HUES6 (cell line): Measurements from ENCODE around the gene TNIK.

Experiments
- H3K27ac ChIP-seq: 2 replicates; pipeline ENCODE4 v1.7.0; 2013; ENCODE audit warnings: low read depth, mild to moderate bottlenecking, low read length, inconsistent platforms
- H3K27me3 ChIP-seq: 2 replicates; pipeline ENCODE4 v1.6.1; 2013; ENCODE audit warnings: low read length; ENCODE audit not compliant: control insufficient read depth, insufficient read depth
- H3K36me3 ChIP-seq: 2 replicates; pipeline ENCODE4 v1.6.1; 2013; ENCODE audit warnings: low read length; ENCODE audit not compliant: control insufficient read depth, insufficient read depth
- H3K4me1 ChIP-seq: 2 replicates; pipeline ENCODE4 v1.6.1; 2013; ENCODE audit warnings: low read length; ENCODE audit not compliant: control insufficient read depth, insufficient read depth
- H3K4me3 ChIP-seq: 2 replicates; pipeline ENCODE4 v1.5.1; 2013; ENCODE audit warnings: low read depth, low read length
- H3K9ac ChIP-seq: one replicate; pipeline ENCODE4 v1.6.1; 2013; ENCODE audit warnings: mild to moderate bottlenecking, low read length
- H3K9me3 ChIP-seq: 2 replicates; pipeline ENCODE4 v1.6.1; 2013; ENCODE audit warnings: low read depth, low read length; ENCODE audit not compliant: control insufficient read depth, insufficient read depth

The TNIK gene

DNA sequence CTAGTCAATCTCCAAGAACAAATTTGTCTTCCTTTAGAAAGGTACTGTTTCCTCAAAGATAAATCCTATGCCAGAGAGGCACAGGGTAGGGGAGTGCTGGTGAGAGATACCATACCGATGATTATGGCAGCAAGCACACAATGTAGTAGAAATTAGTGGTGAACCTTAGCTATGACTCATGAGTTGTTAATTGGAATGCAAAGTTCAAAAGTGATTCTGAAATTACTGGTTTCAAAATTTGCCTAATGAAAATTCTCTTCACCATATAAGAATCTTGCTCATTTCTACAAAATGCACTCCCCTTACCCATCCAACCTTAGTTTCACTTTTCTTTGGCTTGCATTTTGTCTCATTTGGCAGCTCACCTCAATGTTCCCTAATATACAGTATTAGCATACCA, 294.2 kb downstream of the TNIK start:
- Histone ChIP-seq H3K27ac (no peak overlapping the region), H3K27me3 (no peaks in the 10 kb centered on the region), H3K36me3 (peaks cover 4% of the 10 kb centered on the region), H3K4me1 (peaks cover 15% of the 10 kb centered on the region), H3K9ac (no peak overlapping the region), H3K9me3 (peaks cover 7% of the 10 kb centered on the region; the same call in 1 of the 2 replicates), H3K4me3 (no peak overlapping the region)

DNA sequence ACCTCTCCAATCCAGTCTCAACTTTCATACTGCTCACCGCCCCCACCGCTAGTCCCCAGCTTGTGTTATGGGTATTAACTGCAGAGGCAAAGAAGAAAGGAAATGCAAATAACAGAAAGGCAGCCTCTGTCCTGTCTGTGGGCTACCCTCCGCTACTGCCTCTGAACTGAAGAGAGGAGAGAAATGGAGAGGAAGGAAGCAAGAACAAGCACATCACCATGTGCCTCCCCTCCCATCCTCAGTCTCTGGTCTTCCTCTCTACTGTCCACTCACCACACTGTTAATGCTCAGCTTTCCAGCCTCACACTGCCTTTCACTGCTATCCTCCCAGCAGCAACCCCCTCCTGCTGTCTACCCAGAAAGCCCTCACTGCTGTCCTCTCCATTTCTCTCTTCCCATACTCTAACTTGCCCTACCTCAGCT, 294.7 kb downstream of the TNIK start:
- H3K9ac ChIP-seq = no peak overlapping the region
- H3K36me3 ChIP-seq = peaks cover 4% of the 10 kb centered on the region
- peaks cover 15% of the 10 kb centered on the region for H3K4me1 ChIP-seq
- H3K4me3 ChIP-seq = no peak overlapping the region
- H3K9me3 ChIP-seq = peaks cover 7% of the 10 kb centered on the region; the same call in 1 of the 2 replicates
- H3K27me3 ChIP-seq = no peaks in the 10 kb centered on the region
- no peak overlapping the region for H3K27ac ChIP-seq

DNA sequence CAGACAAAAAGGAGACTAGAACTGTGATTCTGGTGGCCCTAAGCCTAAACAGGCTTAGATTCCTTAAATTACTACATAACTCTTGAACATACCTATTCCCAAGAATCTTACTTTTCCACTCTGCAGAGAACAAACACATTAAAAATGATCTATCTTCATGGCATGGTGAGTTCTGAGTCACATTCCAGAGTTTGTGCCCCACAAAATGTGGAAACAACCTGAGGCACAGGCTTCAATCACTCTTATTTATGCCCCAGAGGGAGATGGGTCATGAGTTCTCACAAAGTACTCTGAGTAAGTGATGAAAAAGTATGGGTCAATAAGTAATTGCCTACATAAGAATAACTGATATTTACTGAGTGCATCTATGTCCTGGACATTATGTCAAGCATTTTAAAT, 296.1 kb downstream of the TNIK start:
- Histone ChIP-seq H3K4me1 (peaks cover 15% of the 10 kb centered on the region), H3K36me3 (peaks cover 7% of the 10 kb centered on the region), H3K27ac (no peak overlapping the region), H3K9me3 (peaks cover 7% of the 10 kb centered on the region; the same call in 1 of the 2 replicates), H3K27me3 (no peaks in the 10 kb centered on the region), H3K9ac (no peak overlapping the region), H3K4me3 (no peak overlapping the region)

DNA sequence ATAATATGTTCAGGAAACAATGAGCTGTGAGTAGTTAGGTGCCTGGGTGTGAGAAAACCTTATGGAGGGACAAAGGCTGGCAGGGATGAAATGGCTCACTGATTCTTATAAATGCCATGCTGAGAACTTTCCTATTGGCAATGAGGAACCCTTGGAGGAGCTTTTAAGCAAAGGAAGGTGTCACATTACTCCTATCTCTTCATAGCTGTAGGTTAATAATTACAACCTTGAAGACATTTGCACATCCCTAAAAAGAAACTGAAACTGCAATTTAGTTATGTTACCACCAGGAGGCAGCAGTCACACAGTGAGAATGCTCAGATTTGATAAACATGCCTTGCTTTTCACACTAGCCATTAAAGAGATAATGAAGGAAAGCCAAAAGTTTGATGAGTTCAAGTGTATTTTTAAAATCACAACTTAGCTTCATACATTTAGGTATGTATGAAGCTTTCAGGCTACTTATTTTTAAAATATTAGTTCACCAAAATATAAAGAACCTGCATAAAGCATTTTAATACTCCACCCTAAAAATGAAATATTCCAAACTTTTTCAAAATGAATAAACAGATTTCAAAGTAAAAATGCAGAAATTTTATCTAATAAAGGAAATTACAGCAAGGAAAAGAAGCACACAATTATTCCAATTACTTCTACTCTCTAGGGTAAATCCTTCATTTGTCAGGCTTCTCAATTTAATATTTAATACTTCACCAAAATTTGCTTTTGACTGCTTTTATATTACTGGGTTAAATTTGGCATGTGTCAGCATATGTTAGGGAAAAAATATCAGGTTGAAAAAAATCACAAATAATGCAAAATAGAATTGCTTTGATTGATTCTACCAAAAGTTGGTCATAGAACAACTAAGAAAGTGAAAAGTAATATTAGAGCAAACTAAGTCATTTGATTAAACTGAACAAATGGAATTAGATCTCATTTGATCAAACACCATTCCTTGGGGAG, 296.8 kb downstream of the TNIK start:
- Histone ChIP-seq H3K27me3 (no peaks in the 10 kb centered on the region), H3K27ac (no peak overlapping the region), H3K36me3 (peaks cover 7% of the 10 kb centered on the region), H3K9ac (no peak overlapping the region), H3K4me3 (no peak overlapping the region), H3K9me3 (peaks cover 7% of the 10 kb centered on the region; the same call in 1 of the 2 replicates), H3K4me1 (peaks cover 14% of the 10 kb centered on the region)

DNA sequence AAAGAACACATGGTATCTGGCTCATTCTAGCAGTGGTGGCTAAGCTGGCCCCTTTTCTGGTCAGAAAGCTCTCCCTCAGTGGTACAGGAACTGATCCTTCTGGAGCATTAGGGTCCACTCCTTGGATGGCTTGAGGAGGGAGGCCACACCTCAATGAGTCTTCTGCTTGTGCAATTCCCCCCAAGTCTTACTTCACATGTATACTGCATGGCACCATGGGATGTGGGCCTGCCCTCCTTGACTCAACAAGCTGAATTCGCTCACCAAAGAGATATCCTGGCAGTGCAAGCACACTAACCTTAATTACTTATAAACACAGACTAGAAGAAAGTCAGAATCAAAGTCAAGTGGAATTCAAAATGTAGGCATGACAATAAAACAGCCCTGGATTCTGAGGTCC, 299.9 kb downstream of the TNIK start:
- no peak overlapping the region for H3K4me3 ChIP-seq
- H3K36me3 ChIP-seq = peaks cover 7% of the 10 kb centered on the region
- H3K27ac ChIP-seq = no peak overlapping the region
- no peaks in the 10 kb centered on the region for H3K27me3 ChIP-seq
- peaks cover 2% of the 10 kb centered on the region; the same call in 1 of the 2 replicates for H3K4me1 ChIP-seq
- H3K9ac ChIP-seq = no peak overlapping the region
- peaks cover 7% of the 10 kb centered on the region; the same call in 1 of the 2 replicates for H3K9me3 ChIP-seq

DNA sequence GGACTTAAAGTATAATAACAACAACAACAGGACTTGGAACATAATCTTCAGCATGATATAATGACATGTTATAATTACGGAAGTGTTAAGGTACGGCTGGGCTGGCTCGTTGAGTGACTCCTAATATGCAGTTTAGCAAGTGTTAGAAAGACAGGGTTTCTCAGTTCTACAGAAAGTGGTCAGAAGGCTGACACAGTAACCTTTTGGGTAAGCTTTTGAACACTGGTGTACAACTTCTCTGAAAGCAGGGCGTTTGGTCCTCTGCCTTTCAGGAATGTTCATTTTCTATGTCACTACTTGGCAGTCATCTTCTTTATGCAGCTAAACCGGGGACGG, 300.4 kb downstream of the TNIK start:
- peaks cover 7% of the 10 kb centered on the region; the same call in 1 of the 2 replicates for H3K9me3 ChIP-seq
- H3K36me3 ChIP-seq = peaks cover 7% of the 10 kb centered on the region

DNA sequence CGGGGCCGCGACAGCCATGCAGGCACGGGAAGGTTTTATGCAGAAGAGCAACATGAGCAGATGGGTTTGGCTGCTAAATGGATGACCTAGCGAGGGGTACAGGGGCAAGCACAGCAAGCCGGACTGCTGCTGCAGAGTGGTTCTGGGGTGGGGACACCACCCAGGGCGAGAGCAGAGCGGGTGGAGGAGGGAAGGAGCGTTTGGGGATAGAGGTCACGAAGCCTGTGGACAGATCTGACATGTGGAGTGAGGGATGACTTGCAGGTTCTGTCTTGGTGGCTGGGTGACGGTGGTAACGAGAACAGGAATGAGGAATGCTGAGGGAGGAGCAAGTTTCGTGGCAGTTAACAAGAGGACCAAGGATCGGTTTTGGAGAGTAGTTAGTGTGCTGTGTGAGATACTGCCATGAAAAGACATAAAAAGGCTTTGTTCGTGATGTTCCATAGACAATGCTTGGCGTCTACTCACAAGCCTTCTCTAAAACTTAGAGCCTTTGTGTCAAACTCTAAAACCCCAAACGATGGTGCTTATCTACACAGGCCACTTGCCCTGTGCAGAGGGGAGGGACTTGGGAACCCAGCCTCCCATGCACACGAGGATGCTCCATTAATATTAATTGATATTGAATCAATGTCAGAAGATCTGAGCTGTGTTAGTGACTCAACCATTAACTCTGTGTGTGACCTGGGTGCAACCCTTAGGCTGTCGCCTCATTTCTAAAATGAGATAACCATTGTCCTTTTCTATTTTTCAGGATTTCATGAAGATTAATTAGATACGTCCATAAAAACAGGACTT, 301.0 kb downstream of the TNIK start:
- Histone ChIP-seq H3K9ac (no peak overlapping the region), H3K27ac (no peak overlapping the region), H3K4me3 (no peak overlapping the region), H3K4me1 (no peaks in the 10 kb centered on the region), H3K9me3 (peaks cover 7% of the 10 kb centered on the region; the same call in 1 of the 2 replicates), H3K36me3 (peaks cover 7% of the 10 kb centered on the region), H3K27me3 (no peaks in the 10 kb centered on the region)

More for the DNA sequence above, 300.4 kb downstream of the TNIK start:
- no peaks in the 10 kb centered on the region for H3K4me1 ChIP-seq
- H3K9ac ChIP-seq = no peak overlapping the region
- no peak overlapping the region for H3K27ac ChIP-seq
- H3K4me3 ChIP-seq = no peak overlapping the region
- no peaks in the 10 kb centered on the region for H3K27me3 ChIP-seq

DNA sequence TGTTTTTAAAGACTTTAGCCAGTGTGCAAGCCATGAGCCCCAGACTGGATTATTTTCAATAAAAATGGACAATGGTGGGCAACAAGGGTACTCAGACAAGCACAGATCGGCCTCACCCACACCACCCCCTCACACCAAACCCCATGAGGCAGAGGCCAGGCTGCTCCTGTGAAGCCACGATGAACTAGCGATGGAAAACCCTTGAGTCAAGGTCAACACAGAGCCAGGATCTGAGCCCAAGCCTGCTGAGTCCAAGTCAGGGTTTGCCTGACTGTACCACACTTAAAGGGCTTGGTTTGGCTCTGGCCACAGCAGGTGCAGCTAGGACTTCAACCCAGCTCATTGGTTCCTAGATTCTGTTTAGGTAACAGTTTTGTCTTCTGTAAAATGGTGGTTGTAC, 302.2 kb downstream of the TNIK start:
- Histone ChIP-seq H3K4me3 (no peak overlapping the region), H3K27me3 (no peaks in the 10 kb centered on the region), H3K27ac (no peak overlapping the region), H3K9me3 (peaks cover 5% of the 10 kb centered on the region; the same call in 1 of the 2 replicates), H3K4me1 (no peaks in the 10 kb centered on the region), H3K9ac (no peak overlapping the region), H3K36me3 (peaks cover 7% of the 10 kb centered on the region)

DNA sequence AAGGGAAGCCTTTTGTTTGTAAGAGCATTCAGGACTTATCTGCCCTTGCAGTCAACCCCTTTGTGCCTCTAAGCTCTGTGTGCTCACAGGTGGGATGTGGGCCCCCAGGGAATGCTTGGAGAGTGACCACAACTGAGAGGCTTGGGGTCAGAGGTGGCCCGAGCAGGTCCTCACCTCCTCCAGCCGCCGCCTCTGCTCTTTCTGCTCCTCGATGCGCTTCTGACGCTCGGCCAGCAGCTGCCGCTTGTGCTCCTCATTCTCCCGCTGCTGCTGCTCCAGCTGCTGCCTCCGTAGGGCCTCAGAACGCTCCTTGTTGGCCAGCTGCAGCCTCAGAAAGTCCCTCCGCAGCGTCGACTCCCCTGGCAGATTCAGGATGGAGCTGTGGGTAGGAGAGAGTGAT, 302.9 kb downstream of the TNIK start:
- Histone ChIP-seq H3K9ac (no peak overlapping the region), H3K4me3 (no peak overlapping the region), H3K36me3 (0 out of 2 replicates have a peak, but pooled peaks cover 4% of the 10 kb centered on the region), H3K4me1 (no peaks in the 10 kb centered on the region), H3K27ac (no peak overlapping the region), H3K9me3 (no peaks in the 10 kb centered on the region), H3K27me3 (no peaks in the 10 kb centered on the region)

DNA sequence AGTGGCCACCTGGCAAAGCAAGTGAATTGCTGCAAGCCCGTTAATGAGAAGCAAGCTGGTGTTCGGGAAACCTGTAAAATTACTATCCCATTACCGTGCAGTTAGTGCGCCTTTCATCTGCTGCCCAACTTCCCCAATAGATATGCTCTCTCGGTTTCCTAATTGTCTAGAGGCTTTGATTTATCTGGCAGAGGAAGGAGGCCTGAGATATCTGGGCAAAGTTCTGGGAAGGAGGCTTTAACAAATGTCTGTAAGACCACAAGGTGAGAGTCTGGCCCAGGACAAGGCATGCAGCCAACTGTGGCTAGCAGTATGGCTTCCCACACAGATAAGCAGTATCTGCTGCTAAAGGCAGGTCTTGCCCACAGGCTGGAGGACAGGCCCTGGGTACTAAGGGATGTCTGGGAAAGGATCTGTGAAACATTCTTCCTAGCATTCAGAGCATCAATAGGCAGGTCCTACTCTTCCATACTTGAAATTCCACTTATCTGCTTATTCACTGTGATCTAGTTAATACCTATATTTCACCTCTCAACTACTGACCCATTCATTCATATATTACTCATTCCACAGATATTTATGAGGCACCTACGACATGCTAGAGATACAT, 303.7 kb downstream of the TNIK start:
- Histone ChIP-seq H3K27me3 (no peaks in the 10 kb centered on the region), H3K4me3 (no peak overlapping the region), H3K27ac (no peak overlapping the region), H3K9me3 (no peaks in the 10 kb centered on the region), H3K9ac (no peak overlapping the region), H3K4me1 (no peaks in the 10 kb centered on the region), H3K36me3 (0 out of 2 replicates have a peak, but pooled peaks cover 4% of the 10 kb centered on the region)
